H4 (cell line): ENCODE results near the gene PLCB1. TPM values are rescaled to one million over a fixed set of nuclear protein-coding genes. Genes with fewer than 3 reads are reported as not detected.
"Not testable (repeated sequence)": the region's sequence is repeated elsewhere in the genome, so short reads cannot be mapped to it uniquely, and the experiment has no call there.

Experiments used
- DNase-seq: peaks from one replicate; pipeline ENCODE4 v3.0.0-alpha.2; 2015; ENCODE audit warnings: low spot score
- total RNA-seq: library from RNA; depleted of rRNA; stranded (reverse); fragments of >200 nt; shearing (Covaris generic); gene quantifications from 2 replicates; pipeline ENCODE4 v1.2.3, GENCODE V29; 2014

The PLCB1 gene
- total RNA-seq, 1 experiment from 2014 or later = 9.0 TPM

- DNase-seq = peak; percentile 76
Measured at GRCh38 chr20:8156235-8157079, 24.4 kb downstream of the PLCB1 start.

- not testable (repeated sequence) for DNase-seq
Measured at GRCh38 chr20:8159217-8159616, 27.2 kb downstream of the PLCB1 start.

GRCh38 chr20:8161264-8162071 lies 29.4 kb downstream of the PLCB1 start:
- DNase-seq = no peak

GRCh38 chr20:8162610-8163009 lies 30.5 kb downstream of the PLCB1 start:
- DNase-seq = no peak

- DNase-seq = no peak
Measured at GRCh38 chr20:8163543-8163942, 31.5 kb downstream of the PLCB1 start.

- no peak for DNase-seq
Measured at GRCh38 chr20:8166730-8167129, 34.7 kb downstream of the PLCB1 start.

- DNase-seq = no peak
Measured at GRCh38 chr20:8168785-8169288, 36.8 kb downstream of the PLCB1 start.

GRCh38 chr20:8170921-8171320 lies 38.9 kb downstream of the PLCB1 start:
- DNase-seq = no peak

- no peak for DNase-seq
Measured at GRCh38 chr20:8172191-8172590, 40.1 kb downstream of the PLCB1 start.

- DNase-seq = no peak
Measured at GRCh38 chr20:8175741-8176675, 43.9 kb downstream of the PLCB1 start.

GRCh38 chr20:8183526-8183925 lies 51.5 kb downstream of the PLCB1 start:
- DNase-seq = no peak

GRCh38 chr20:8187740-8188139 lies 55.7 kb downstream of the PLCB1 start:
- no peak for DNase-seq

- DNase-seq = no peak
Measured at GRCh38 chr20:8190043-8190880, 58.2 kb downstream of the PLCB1 start.

GRCh38 chr20:8194721-8195120 lies 62.7 kb downstream of the PLCB1 start:
- DNase-seq = no peak

- no peak for DNase-seq
Measured at GRCh38 chr20:8196096-8196495, 64.0 kb downstream of the PLCB1 start.

- DNase-seq = no peak
Measured at GRCh38 chr20:8200220-8200619, 68.2 kb downstream of the PLCB1 start.

GRCh38 chr20:8203366-8203765 lies 71.3 kb downstream of the PLCB1 start:
- DNase-seq = no peak

- DNase-seq = no peak
Measured at GRCh38 chr20:8205996-8206395, 73.9 kb downstream of the PLCB1 start.

- DNase-seq = no peak
Measured at GRCh38 chr20:8208226-8208625, 76.2 kb downstream of the PLCB1 start.

- DNase-seq = peak; percentile 7
Measured at GRCh38 chr20:8209061-8209460, 77.0 kb downstream of the PLCB1 start.

GRCh38 chr20:8210749-8211148 lies 78.7 kb downstream of the PLCB1 start:
- DNase-seq = no peak
